ENCODE measurements around the gene BID. TPM values are rescaled to one million over a fixed set of nuclear protein-coding genes. Genes with fewer than 3 reads are reported as not detected.

BID gene
- total RNA-seq, 2 experiments from 2014 or later: 16.3 to 19.9 TPM

DNA sequence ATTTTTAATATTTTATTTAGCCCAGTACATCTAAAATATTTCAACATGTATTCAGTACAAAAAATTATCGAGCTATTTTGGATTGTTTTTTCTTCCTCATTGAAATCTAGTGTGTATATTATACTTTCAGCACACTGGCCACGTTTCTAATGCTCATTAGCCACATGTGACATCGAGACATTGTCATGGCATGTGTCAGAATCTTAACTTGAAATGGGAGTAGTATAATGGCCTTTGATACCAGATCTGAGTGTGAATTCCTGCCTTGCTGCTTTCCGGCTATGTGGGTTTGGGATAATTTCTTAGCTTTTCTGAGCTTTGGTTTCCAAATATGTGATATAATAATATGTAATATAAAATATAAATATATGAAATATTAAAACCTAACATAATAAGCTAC, 81.4 kb downstream of the BID start:
- H3K27ac Mint-ChIP-seq: no peak overlapping the region
- POLR2A ChIA-PET: no interaction called here
- no peaks in the 10 kb centered on the region for H3K27me3 Mint-ChIP-seq
- CTCF ChIA-PET: no interaction called here
- H3K4me3 Mint-ChIP-seq: no peak overlapping the region
- DNase-seq: no peak
- intact Hi-C loops (cut with micrococcal nuclease): no loop called here
- no peaks in the 10 kb centered on the region for H3K9me3 Mint-ChIP-seq
- H3K4me1 Mint-ChIP-seq (ENCODE audit: low read depth): peaks cover 5% of the 10 kb centered on the region
- no peak for ATAC-seq
- peaks cover 7% of the 10 kb centered on the region for H3K36me3 Mint-ChIP-seq (ENCODE audit: low read depth)
- TF ChIP-seq, protein P1, sequence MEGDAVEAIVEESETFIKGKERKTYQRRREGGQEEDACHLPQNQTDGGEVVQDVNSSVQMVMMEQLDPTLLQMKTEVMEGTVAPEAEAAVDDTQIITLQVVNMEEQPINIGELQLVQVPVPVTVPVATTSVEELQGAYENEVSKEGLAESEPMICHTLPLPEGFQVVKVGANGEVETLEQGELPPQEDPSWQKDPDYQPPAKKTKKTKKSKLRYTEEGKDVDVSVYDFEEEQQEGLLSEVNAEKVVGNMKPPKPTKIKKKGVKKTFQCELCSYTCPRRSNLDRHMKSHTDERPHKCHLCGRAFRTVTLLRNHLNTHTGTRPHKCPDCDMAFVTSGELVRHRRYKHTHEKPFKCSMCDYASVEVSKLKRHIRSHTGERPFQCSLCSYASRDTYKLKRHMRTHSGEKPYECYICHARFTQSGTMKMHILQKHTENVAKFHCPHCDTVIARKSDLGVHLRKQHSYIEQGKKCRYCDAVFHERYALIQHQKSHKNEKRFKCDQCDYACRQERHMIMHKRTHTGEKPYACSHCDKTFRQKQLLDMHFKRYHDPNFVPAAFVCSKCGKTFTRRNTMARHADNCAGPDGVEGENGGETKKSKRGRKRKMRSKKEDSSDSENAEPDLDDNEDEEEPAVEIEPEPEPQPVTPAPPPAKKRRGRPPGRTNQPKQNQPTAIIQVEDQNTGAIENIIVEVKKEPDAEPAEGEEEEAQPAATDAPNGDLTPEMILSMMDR (IDR thresholded peaks at IDR 0.05): no peak

GRCh38 chr22:17684245-17684644, 90.0 kb downstream of the BID start:
- ChIA-PET POLR2A (no interaction called here), CTCF (no interaction called here)
- Mint-ChIP-seq H3K27ac (no peak overlapping the region), H3K9me3 (no peaks in the 10 kb centered on the region), H3K36me3 (ENCODE audit: low read depth) (peaks cover 3% of the 10 kb centered on the region), H3K4me3 (no peak overlapping the region), H3K27me3 (no peaks in the 10 kb centered on the region), H3K4me1 (ENCODE audit: low read depth) (no peaks in the 10 kb centered on the region)
- no peak for DNase-seq
- intact Hi-C loops (cut with micrococcal nuclease): no loop called here
- TF ChIP-seq, protein P1 (IDR thresholded peaks at IDR 0.05): no peak
- ATAC-seq: no peak

Small RNA genes lying within 50 kb of the gene (microRNA-seq; reads per million reads assigned to microRNA genes)
- gene MIR3198-1 (ENCODE audit: borderline microRNAs expressed, borderline replicate concordance): not detected

Other genes starting within 250 kb of the BID start
- gene SLC25A18, start 211.0 kb downstream of the BID start, total RNA-seq: not detected
- 10 to 100 TPM; 68.1 to 68.2 TPM for gene ATP6V1E1, start 145.7 kb downstream of the BID start, total RNA-seq
- gene BCL2L13, start 135.7 kb downstream of the BID start, total RNA-seq: 10 to 100 TPM; 36.1 to 38.3 TPM